Mesenchymal stem cell (in vitro differentiated cells and primary cell): ENCODE measurements around the gene DFFA.

Experiments used
- DNase-seq: peaks from one replicate; pipeline ENCODE4 v3.0.0-alpha.2; 2013
- H2AFZ ChIP-seq: one replicate; pipeline ENCODE4 v1.6.1; 2013; ENCODE audit warnings: low read depth, mild to moderate bottlenecking, control low read depth, inconsistent platforms, low read length, moderate library complexity
- H2AK5ac ChIP-seq: 2 replicates; pipeline ENCODE4 v1.6.1; 2013; ENCODE audit warnings: low read length, moderate library complexity, mild to moderate bottlenecking, inconsistent platforms; ENCODE audit not compliant: severe bottlenecking
- H2BK120ac ChIP-seq: one replicate; pipeline ENCODE4 v1.6.1; 2013; ENCODE audit warnings: low read depth, mild to moderate bottlenecking, inconsistent platforms, low read length, moderate library complexity
- H2BK12ac ChIP-seq, 2 experiments: one replicate each; pipeline ENCODE4 v1.6.1; 2013; ENCODE audit warnings: inconsistent platforms in 2 of 2, low read length in 2 of 2, mild to moderate bottlenecking in 2 of 2, moderate library complexity in 2 of 2, control low read depth in 1 of 2
- H2BK15ac ChIP-seq: one replicate; pipeline ENCODE4 v1.6.1; 2013; ENCODE audit warnings: mild to moderate bottlenecking, low read depth, inconsistent platforms; ENCODE audit not compliant: poor library complexity, severe bottlenecking
- H2BK5ac ChIP-seq: 2 replicates; pipeline ENCODE4 v1.6.1; 2013; ENCODE audit warnings: low read depth, mild to moderate bottlenecking, low read length, control low read depth, inconsistent platforms; ENCODE audit not compliant: poor library complexity, severe bottlenecking
- H3K14ac ChIP-seq, 2 experiments: one replicate each; pipeline ENCODE4 v1.6.1; 2013; ENCODE audit warnings: inconsistent platforms in 2 of 2, low read length in 2 of 2, control low read depth in 1 of 2, mild to moderate bottlenecking in 1 of 2, moderate library complexity in 1 of 2
- H3K18ac ChIP-seq, 2 experiments: one replicate each; pipeline ENCODE4 v1.6.1; 2013; ENCODE audit warnings: inconsistent platforms in 2 of 2, low read length in 2 of 2, control low read depth in 1 of 2, low read depth in 1 of 2, mild to moderate bottlenecking in 1 of 2
- H3K23ac ChIP-seq, 2 experiments: one replicate each; pipeline ENCODE4 v1.6.1; 2013; ENCODE audit warnings: inconsistent platforms in 2 of 2, low read length in 2 of 2, mild to moderate bottlenecking in 2 of 2, moderate library complexity in 2 of 2, control low read depth in 1 of 2
- H3K27ac ChIP-seq: 2 replicates; pipeline ENCODE4 v1.5.1; 2013; ENCODE audit warnings: mild to moderate bottlenecking, moderate library complexity, low read length, control low read depth, inconsistent platforms; ENCODE audit not compliant: poor library complexity, severe bottlenecking
- H3K27me3 ChIP-seq, 2 experiments: 2 replicates each; pipeline versions ENCODE4 v1.6.1 to v1.7.0; 2013; ENCODE audit warnings: low read length in 2 of 2, mild to moderate bottlenecking in 2 of 2, moderate library complexity in 2 of 2, control low read depth in 1 of 2, inconsistent platforms in 1 of 2; ENCODE audit not compliant: control insufficient read depth in 1 of 2, insufficient read depth in 1 of 2
- H3K36me3 ChIP-seq, 2 experiments: 2 replicates each; pipeline versions ENCODE4 v1.6.1 to v1.7.0; 2013; ENCODE audit warnings: low read length in 2 of 2, control low read depth in 1 of 2, inconsistent platforms in 1 of 2, low read depth in 1 of 2, mild to moderate bottlenecking in 1 of 2; ENCODE audit not compliant: insufficient read depth in 2 of 2, control insufficient read depth in 1 of 2
- H3K4ac ChIP-seq, 2 experiments: one replicate each; pipeline ENCODE4 v1.6.1; 2013; ENCODE audit warnings: inconsistent platforms in 2 of 2, low read length in 2 of 2, mild to moderate bottlenecking in 2 of 2, moderate library complexity in 2 of 2, control low read depth in 1 of 2, low read depth in 1 of 2
- H3K4me1 ChIP-seq: 2 replicates; pipeline ENCODE4 v1.6.1; 2013; ENCODE audit warnings: low read depth, low read length, control low read depth; ENCODE audit not compliant: control insufficient read depth, insufficient read depth
- H3K4me2 ChIP-seq: 2 replicates; pipeline ENCODE4 v1.6.1; 2013; ENCODE audit warnings: low read length, mild to moderate bottlenecking, inconsistent platforms; ENCODE audit not compliant: poor library complexity, severe bottlenecking
- H3K4me3 ChIP-seq, 2 experiments: 2 replicates each; pipeline versions ENCODE4 v1.5.1 to v1.7.0; 2013; ENCODE audit warnings: low read length in 2 of 2, mild to moderate bottlenecking in 2 of 2, control low read depth in 1 of 2, low read depth in 1 of 2; ENCODE audit not compliant: insufficient read depth in 1 of 2
- H3K79me1 ChIP-seq: replicated peaks from 2 replicates; pipeline ENCODE4 v1.6.1; 2013; ENCODE audit warnings: mild to moderate bottlenecking, control low read depth, low read length, inconsistent platforms; ENCODE audit not compliant: poor library complexity, severe bottlenecking
- H3K9ac ChIP-seq: 2 replicates; pipeline ENCODE4 v1.7.0; 2013; ENCODE audit warnings: mild to moderate bottlenecking, low read length, moderate library complexity
- H3K9me3 ChIP-seq: 2 replicates; pipeline ENCODE4 v1.7.0; 2013; ENCODE audit warnings: mild to moderate bottlenecking, low read length; ENCODE audit not compliant: control insufficient read depth
- H4K8ac ChIP-seq: one replicate; pipeline ENCODE4 v1.6.1; 2013; ENCODE audit warnings: inconsistent platforms, mild to moderate bottlenecking, low read length, moderate library complexity
- H4K91ac ChIP-seq: one replicate; pipeline ENCODE4 v1.6.1; 2013; ENCODE audit warnings: mild to moderate bottlenecking, low read length, inconsistent platforms
- WGBS: methylation state at CpG from one replicate; pipeline ENCODE4 v1.1.7; 2013; ENCODE audit warnings: mixed read lengths; 5-methylcytosine and 5-hydroxymethylcytosine counted together

DFFA gene

GRCh38 chr1:10446790-10447422 lies 25.4 kb downstream of the DFFA start:
- no peak overlapping the region for H3K4ac ChIP-seq
- no peak overlapping the region for H2BK5ac ChIP-seq
- no peaks in the 10 kb centered on the region for H3K27me3 ChIP-seq
- no peak overlapping the region for H2AFZ ChIP-seq
- peaks cover 3 to 18% of the 10 kb centered on the region in 2 experiments for H3K36me3 ChIP-seq
- DNase-seq, result no peak
- H3K79me1 ChIP-seq, result no peaks in the 10 kb centered on the region
- no peak overlapping the region for H3K9ac ChIP-seq
- WGBS, result 95% methylated on average over 7 of the region's 7 CpGs
- H2BK120ac ChIP-seq, result no peak overlapping the region
- H4K8ac ChIP-seq, result no peak overlapping the region
- no peak overlapping the region for H3K4me3 ChIP-seq
- H3K4me2 ChIP-seq, result no peak overlapping the region
- H4K91ac ChIP-seq, result no peak overlapping the region
- H3K18ac ChIP-seq, result no peak overlapping the region
- H3K14ac ChIP-seq, result no peak overlapping the region
- no peak overlapping the region for H2AK5ac ChIP-seq
- H2BK12ac ChIP-seq, result no peak overlapping the region
- no peak overlapping the region for H3K27ac ChIP-seq
- H3K23ac ChIP-seq, result no peak overlapping the region
- H2BK15ac ChIP-seq, result no peak overlapping the region
- H3K9me3 ChIP-seq, result no peaks in the 10 kb centered on the region
- peaks cover 2% of the 10 kb centered on the region for H3K4me1 ChIP-seq

- no peak overlapping the region for H3K9ac ChIP-seq
- H4K91ac ChIP-seq, result no peak overlapping the region
- no peak overlapping the region for H3K23ac ChIP-seq
- no peaks in the 10 kb centered on the region for H3K79me1 ChIP-seq
- H3K4ac ChIP-seq, result no peak overlapping the region
- H3K14ac ChIP-seq, result no peak overlapping the region
- WGBS, result 92% methylated on average over 7 of the region's 7 CpGs
- DNase-seq, result no peak
- H3K9me3 ChIP-seq, result no peaks in the 10 kb centered on the region
- no peak overlapping the region for H3K4me2 ChIP-seq
- H3K4me3 ChIP-seq, result no peak overlapping the region
- no peak overlapping the region for H2BK5ac ChIP-seq
- no peaks in the 10 kb centered on the region for H3K27me3 ChIP-seq
- no peak overlapping the region for H3K27ac ChIP-seq
- no peak overlapping the region for H2BK15ac ChIP-seq
- H2AK5ac ChIP-seq, result no peak overlapping the region
- no peak overlapping the region for H2BK120ac ChIP-seq
- no peaks in the 10 kb centered on the region for H3K4me1 ChIP-seq
- H2AFZ ChIP-seq, result no peak overlapping the region
- H3K36me3 ChIP-seq, result peaks cover 3 to 26% of the 10 kb centered on the region in 2 experiments
- H4K8ac ChIP-seq, result no peak overlapping the region
- H3K18ac ChIP-seq, result no peak overlapping the region
- no peak overlapping the region for H2BK12ac ChIP-seq
These were observed 27.4 kb downstream of the DFFA start for GRCh38 chr1:10444795-10445397.

- H2BK15ac ChIP-seq, result no peak overlapping the region
- H3K14ac ChIP-seq, result no peak overlapping the region
- H4K91ac ChIP-seq, result no peak overlapping the region
- H2AK5ac ChIP-seq, result no peak overlapping the region
- H3K18ac ChIP-seq, result no peak overlapping the region
- no peaks in the 10 kb centered on the region for H3K4me1 ChIP-seq
- H2BK12ac ChIP-seq, result no peak overlapping the region
- WGBS, result 94% methylated on average over 6 of the region's 6 CpGs
- no peak overlapping the region for H3K9ac ChIP-seq
- no peak overlapping the region for H3K4me2 ChIP-seq
- no peaks in the 10 kb centered on the region for H3K9me3 ChIP-seq
- no peaks in the 10 kb centered on the region for H3K27me3 ChIP-seq
- no peak overlapping the region for H2BK5ac ChIP-seq
- no peak overlapping the region for H2AFZ ChIP-seq
- no peak overlapping the region for H3K27ac ChIP-seq
- H3K36me3 ChIP-seq, result peaks cover 3 to 29% of the 10 kb centered on the region in 2 experiments
- H3K4ac ChIP-seq, result no peak overlapping the region
- no peak overlapping the region for H3K23ac ChIP-seq
- no peak overlapping the region for H3K4me3 ChIP-seq
- no peak overlapping the region for H2BK120ac ChIP-seq
- DNase-seq, result no peak
- H4K8ac ChIP-seq, result no peak overlapping the region
- no peaks in the 10 kb centered on the region for H3K79me1 ChIP-seq
These were observed 28.1 kb downstream of the DFFA start for GRCh38 chr1:10444248-10444647.

GRCh38 chr1:10440794-10441193 lies 31.5 kb downstream of the DFFA start:
- no peak overlapping the region for H2BK12ac ChIP-seq
- 93% methylated on average over 4 of the region's 5 CpGs for WGBS
- no peaks in the 10 kb centered on the region for H3K9me3 ChIP-seq

More at GRCh38 chr1:10440794-10441193, 31.5 kb downstream of the DFFA start:
- DNase-seq, result no peak
- H3K27me3 ChIP-seq, result no peaks in the 10 kb centered on the region
- no peak overlapping the region for H3K4me3 ChIP-seq
- peaks cover 0 to 26% of the 10 kb centered on the region in 2 experiments for H3K36me3 ChIP-seq
- H3K9ac ChIP-seq, result no peak overlapping the region
- no peak overlapping the region for H2AFZ ChIP-seq
- no peak overlapping the region for H2AK5ac ChIP-seq
- H3K4me2 ChIP-seq, result no peak overlapping the region
- H3K23ac ChIP-seq, result no peak overlapping the region
- no peak overlapping the region for H2BK120ac ChIP-seq
- no peak overlapping the region for H4K8ac ChIP-seq
- H3K27ac ChIP-seq, result no peak overlapping the region
- no peak overlapping the region for H2BK15ac ChIP-seq
- H3K4me1 ChIP-seq, result no peaks in the 10 kb centered on the region
- H3K79me1 ChIP-seq, result peaks cover 6% of the 10 kb centered on the region
- no peak overlapping the region for H3K18ac ChIP-seq
- H3K4ac ChIP-seq, result no peak overlapping the region
- no peak overlapping the region for H3K14ac ChIP-seq
- H2BK5ac ChIP-seq, result no peak overlapping the region
- no peak overlapping the region for H4K91ac ChIP-seq
